Stimulated activated CD8-positive, alpha-beta memory T cell treated with anti-CD3 and anti-CD28 coated beads, Interleukin-7, amount 100 ng/mL, for 48 hours (primary cell): Measurements from ENCODE around the gene AVEN.
"Not testable (repeated sequence)": the region's sequence is repeated elsewhere in the genome, so short reads cannot be mapped to it uniquely, and the experiment has no call there.

ENCODE experiments used
- DNase-seq, 2 donors: peaks; one replicate each; pipeline ENCODE4 v3.0.0-alpha.2; 2020; ENCODE audit warnings: low read depth in 1 of 2; ENCODE audit errors: extremely low read depth in 1 of 2

AVEN gene

GRCh38 chr15:33857726-33858125 lies 181.3 kb downstream of the AVEN start:
- DNase-seq: no peak

- DNase-seq: no peak
Measured at GRCh38 chr15:33852570-33852969, 186.4 kb downstream of the AVEN start.

- DNase-seq: no peak
Measured at GRCh38 chr15:33852094-33852493, 186.9 kb downstream of the AVEN start.

GRCh38 chr15:33851079-33851478 lies 187.9 kb downstream of the AVEN start:
- DNase-seq: no peak

- no peak for DNase-seq
Measured at GRCh38 chr15:33848011-33848410, 191.0 kb downstream of the AVEN start.

GRCh38 chr15:33846862-33847261 lies 192.1 kb downstream of the AVEN start:
- no peak for DNase-seq

GRCh38 chr15:33846142-33846541 lies 192.9 kb downstream of the AVEN start:
- no peak for DNase-seq

GRCh38 chr15:33844597-33844996 lies 194.4 kb downstream of the AVEN start:
- no peak for DNase-seq

- DNase-seq: no peak
Measured at GRCh38 chr15:33844186-33844585, 194.8 kb downstream of the AVEN start.

- DNase-seq: no peak
Measured at GRCh38 chr15:33840615-33841014, 198.4 kb downstream of the AVEN start.

GRCh38 chr15:33839540-33839939 lies 199.5 kb downstream of the AVEN start:
- no peak for DNase-seq

GRCh38 chr15:33837294-33837693 lies 201.7 kb downstream of the AVEN start:
- DNase-seq: no peak

GRCh38 chr15:33834892-33835743 lies 203.9 kb downstream of the AVEN start:
- no peak for DNase-seq

GRCh38 chr15:33831646-33832045 lies 207.4 kb downstream of the AVEN start:
- no peak for DNase-seq

- DNase-seq: no peak
Measured at GRCh38 chr15:33830351-33830750, 208.7 kb downstream of the AVEN start.

GRCh38 chr15:33826201-33826600 lies 212.8 kb downstream of the AVEN start:
- DNase-seq: no peak

GRCh38 chr15:33825453-33825852 lies 213.6 kb downstream of the AVEN start:
- no peak for DNase-seq

GRCh38 chr15:33823119-33823518 lies 215.9 kb downstream of the AVEN start:
- DNase-seq: no peak

- no peak for DNase-seq
Measured at GRCh38 chr15:33822479-33822878, 216.5 kb downstream of the AVEN start.

- DNase-seq: not testable (repeated sequence)
Measured at GRCh38 chr15:33819499-33819898, 219.5 kb downstream of the AVEN start.
